ENCODE results near the gene ECT2. TPM values are rescaled to one million over a fixed set of nuclear protein-coding genes. Genes with fewer than 3 reads are reported as not detected.

The ECT2 gene

GRCh38 chr3:172868582-172869200 lies 118.2 kb downstream of the ECT2 start:
- Histone ChIP-seq H3K14ac (ENCODE audit: low read length in 2 of 2) (no peak overlapping the region), H2AK5ac (ENCODE audit: low read length, severe bottlenecking) (no peak overlapping the region), H3K18ac (ENCODE audit: low read depth in 1 of 2, low read length in 2 of 2) (no peak overlapping the region), H3K9me3 (ENCODE audit: control insufficient read depth, low read length) (no peaks in the 10 kb centered on the region), H3K4me2 (ENCODE audit: low read length, poor library complexity, severe bottlenecking) (no peak overlapping the region), H3K27me3 (ENCODE audit: control insufficient read depth in 1 of 2, insufficient read depth in 1 of 2, low read length in 2 of 2) (peaks cover 0 to 40% of the 10 kb centered on the region in 2 experiments), H2BK12ac (ENCODE audit: low read length in 2 of 2) (no peak overlapping the region), H2BK5ac (ENCODE audit: low read depth, low read length, poor library complexity, severe bottlenecking) (no peak overlapping the region), H3K4me1 (ENCODE audit: control insufficient read depth, insufficient read depth, low read depth, low read length) (no peaks in the 10 kb centered on the region), H3K36me3 (ENCODE audit: control insufficient read depth in 1 of 2, insufficient read depth in 2 of 2, low read depth in 1 of 2, low read length in 2 of 2) (no peaks in the 10 kb centered on the region), H4K91ac (ENCODE audit: low read length) (no peak overlapping the region), H4K8ac (ENCODE audit: low read length) (no peak overlapping the region), H2BK15ac (ENCODE audit: low read depth, poor library complexity, severe bottlenecking) (no peak overlapping the region), H2BK120ac (ENCODE audit: low read depth, low read length) (no peak overlapping the region), H3K4me3 (ENCODE audit: insufficient read depth in 1 of 2, low read depth in 1 of 2, low read length in 2 of 2) (no peak overlapping the region), H3K79me1 (replicated peaks; ENCODE audit: low read length, poor library complexity, severe bottlenecking) (no peaks in the 10 kb centered on the region), H3K4ac (ENCODE audit: low read depth in 1 of 2, low read length in 2 of 2) (no peak overlapping the region), H3K9ac (ENCODE audit: low read length) (no peak overlapping the region), H3K27ac (ENCODE audit: low read length, poor library complexity, severe bottlenecking) (no peak overlapping the region), H3K23ac (ENCODE audit: low read length in 2 of 2) (no peak overlapping the region), H2AFZ (ENCODE audit: low read depth, low read length) (no peak overlapping the region)
- 99% methylated on average over 2 of the region's 2 CpGs for WGBS
- DNase-seq: no peak

GRCh38 chr3:172869368-172869771 lies 118.8 kb downstream of the ECT2 start:
- Histone ChIP-seq H3K9ac (ENCODE audit: low read length) (no peak overlapping the region), H2BK120ac (ENCODE audit: low read depth, low read length) (no peak overlapping the region), H3K36me3 (ENCODE audit: control insufficient read depth in 1 of 2, insufficient read depth in 2 of 2, low read depth in 1 of 2, low read length in 2 of 2) (no peaks in the 10 kb centered on the region), H3K27ac (ENCODE audit: low read length, poor library complexity, severe bottlenecking) (no peak overlapping the region), H3K18ac (ENCODE audit: low read depth in 1 of 2, low read length in 2 of 2) (no peak overlapping the region), H2BK15ac (ENCODE audit: low read depth, poor library complexity, severe bottlenecking) (no peak overlapping the region), H2BK12ac (ENCODE audit: low read length in 2 of 2) (no peak overlapping the region), H4K91ac (ENCODE audit: low read length) (no peak overlapping the region), H3K27me3 (ENCODE audit: control insufficient read depth in 1 of 2, insufficient read depth in 1 of 2, low read length in 2 of 2) (peaks cover 0 to 40% of the 10 kb centered on the region in 2 experiments), H2BK5ac (ENCODE audit: low read depth, low read length, poor library complexity, severe bottlenecking) (no peak overlapping the region), H3K79me1 (replicated peaks; ENCODE audit: low read length, poor library complexity, severe bottlenecking) (no peaks in the 10 kb centered on the region), H3K14ac (ENCODE audit: low read length in 2 of 2) (no peak overlapping the region), H4K8ac (ENCODE audit: low read length) (no peak overlapping the region), H3K4ac (ENCODE audit: low read depth in 1 of 2, low read length in 2 of 2) (no peak overlapping the region), H3K23ac (ENCODE audit: low read length in 2 of 2) (no peak overlapping the region), H3K4me2 (ENCODE audit: low read length, poor library complexity, severe bottlenecking) (no peak overlapping the region), H3K4me3 (ENCODE audit: insufficient read depth in 1 of 2, low read depth in 1 of 2, low read length in 2 of 2) (no peak overlapping the region), H3K9me3 (ENCODE audit: control insufficient read depth, low read length) (no peaks in the 10 kb centered on the region), H2AK5ac (ENCODE audit: low read length, severe bottlenecking) (no peak overlapping the region), H2AFZ (ENCODE audit: low read depth, low read length) (no peak overlapping the region), H3K4me1 (ENCODE audit: control insufficient read depth, insufficient read depth, low read depth, low read length) (no peaks in the 10 kb centered on the region)
- no peak for DNase-seq
- 85% methylated on average over 3 of the region's 3 CpGs for WGBS

GRCh38 chr3:172869784-172870518 lies 119.4 kb downstream of the ECT2 start:
- no peak overlapping the region for H2BK15ac ChIP-seq (ENCODE audit: low read depth, poor library complexity, severe bottlenecking)
- no peak overlapping the region for H3K18ac ChIP-seq (ENCODE audit: low read depth in 1 of 2, low read length in 2 of 2)
- H3K4me3 ChIP-seq (ENCODE audit: insufficient read depth in 1 of 2, low read depth in 1 of 2, low read length in 2 of 2): no peak overlapping the region
- no peak overlapping the region for H4K91ac ChIP-seq (ENCODE audit: low read length)
- H3K79me1 ChIP-seq (replicated peaks; ENCODE audit: low read length, poor library complexity, severe bottlenecking): no peaks in the 10 kb centered on the region
- no peak overlapping the region for H2AFZ ChIP-seq (ENCODE audit: low read depth, low read length)
- H3K4ac ChIP-seq (ENCODE audit: low read depth in 1 of 2, low read length in 2 of 2): no peak overlapping the region
- no peak overlapping the region for H3K23ac ChIP-seq (ENCODE audit: low read length in 2 of 2)
- H2BK12ac ChIP-seq (ENCODE audit: low read length in 2 of 2): no peak overlapping the region
- H3K9ac ChIP-seq (ENCODE audit: low read length): no peak overlapping the region
- peaks cover 0 to 40% of the 10 kb centered on the region in 2 experiments for H3K27me3 ChIP-seq (ENCODE audit: control insufficient read depth in 1 of 2, insufficient read depth in 1 of 2, low read length in 2 of 2)
- H2AK5ac ChIP-seq (ENCODE audit: low read length, severe bottlenecking): no peak overlapping the region
- H3K27ac ChIP-seq (ENCODE audit: low read length, poor library complexity, severe bottlenecking): no peak overlapping the region
- H2BK120ac ChIP-seq (ENCODE audit: low read depth, low read length): no peak overlapping the region
- H3K4me2 ChIP-seq (ENCODE audit: low read length, poor library complexity, severe bottlenecking): no peak overlapping the region
- no peak for DNase-seq
- H3K4me1 ChIP-seq (ENCODE audit: control insufficient read depth, insufficient read depth, low read depth, low read length): no peaks in the 10 kb centered on the region
- 86% methylated on average over 3 of the region's 3 CpGs for WGBS
- H3K9me3 ChIP-seq (ENCODE audit: control insufficient read depth, low read length): no peaks in the 10 kb centered on the region
- H3K14ac ChIP-seq (ENCODE audit: low read length in 2 of 2): no peak overlapping the region
- no peak overlapping the region for H2BK5ac ChIP-seq (ENCODE audit: low read depth, low read length, poor library complexity, severe bottlenecking)
- H4K8ac ChIP-seq (ENCODE audit: low read length): no peak overlapping the region
- no peaks in the 10 kb centered on the region for H3K36me3 ChIP-seq (ENCODE audit: control insufficient read depth in 1 of 2, insufficient read depth in 2 of 2, low read depth in 1 of 2, low read length in 2 of 2)

Small RNA genes lying within 50 kb of the gene (small RNA-seq; reads per million reads assigned to genes)
- gene AC108667.1 (ENCODE audit: low read depth) (not detected), gene RF00139 (ENCODE audit: low read depth) (not detected), gene RNU4-4P (ENCODE audit: low read depth) (not detected), gene RNU6-547P (ENCODE audit: low read depth) (not detected)
